Panc1 (cell line): Measurements from ENCODE around the gene PDPN.

Experiments
- POLR2AphosphoS5 ChIP-seq: IDR thresholded peaks from 2 replicates; pipeline ENCODE4 v1.6.1; 2012; ENCODE audit warnings: mild to moderate bottlenecking, low read depth, low read length, moderate library complexity
- SIN3A ChIP-seq: IDR thresholded peaks from 2 replicates; pipeline ENCODE4 v1.6.1; 2012; ENCODE audit warnings: low read depth, mild to moderate bottlenecking, low read length, moderate library complexity, borderline replicate concordance; ENCODE audit not compliant: insufficient read depth
- TCF7L2 ChIP-seq: IDR thresholded peaks from 2 replicates; pipeline ENCODE4 v1.6.1; 2011; ENCODE audit warnings: mild to moderate bottlenecking, low read depth, low read length, inconsistent platforms
- TF ChIP-seq, protein P1 (sequence below): fragments of 450-650 bp; IDR thresholded peaks from 2 replicates; pipeline ENCODE4 v1.5.1; 2017; ENCODE audit warnings: mild to moderate bottlenecking
- TF ChIP-seq, protein P2 (sequence below), 2 experiments: IDR thresholded peaks; 2 replicates each; pipeline ENCODE4 v1.6.1; 2011 to 2012; ENCODE audit warnings: low read depth in 2 of 2, control low read depth in 1 of 2, low read length in 1 of 2, mild to moderate bottlenecking in 1 of 2, moderate library complexity in 1 of 2; ENCODE audit not compliant: insufficient read depth in 1 of 2

DNA sequence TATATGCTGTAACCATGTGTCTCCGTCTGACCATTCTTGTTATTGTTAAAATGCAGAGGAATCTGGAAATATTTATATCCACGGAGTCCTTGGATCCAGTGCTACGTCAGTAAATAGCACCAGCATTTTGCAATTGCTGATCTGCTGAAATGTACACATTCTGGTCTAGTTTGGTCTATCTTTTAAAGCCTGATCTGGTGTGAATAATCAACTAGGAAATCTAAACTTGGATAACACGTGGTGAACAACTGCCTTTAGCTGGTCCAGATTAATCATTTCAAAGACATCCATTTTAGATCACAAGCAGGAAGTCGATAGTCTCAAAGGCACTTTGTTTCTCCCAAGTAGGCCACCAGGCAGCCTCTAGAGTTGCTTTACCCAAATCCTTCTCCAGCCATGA lies 32.6 kb downstream of the PDPN start:
- TF ChIP-seq, protein P1, sequence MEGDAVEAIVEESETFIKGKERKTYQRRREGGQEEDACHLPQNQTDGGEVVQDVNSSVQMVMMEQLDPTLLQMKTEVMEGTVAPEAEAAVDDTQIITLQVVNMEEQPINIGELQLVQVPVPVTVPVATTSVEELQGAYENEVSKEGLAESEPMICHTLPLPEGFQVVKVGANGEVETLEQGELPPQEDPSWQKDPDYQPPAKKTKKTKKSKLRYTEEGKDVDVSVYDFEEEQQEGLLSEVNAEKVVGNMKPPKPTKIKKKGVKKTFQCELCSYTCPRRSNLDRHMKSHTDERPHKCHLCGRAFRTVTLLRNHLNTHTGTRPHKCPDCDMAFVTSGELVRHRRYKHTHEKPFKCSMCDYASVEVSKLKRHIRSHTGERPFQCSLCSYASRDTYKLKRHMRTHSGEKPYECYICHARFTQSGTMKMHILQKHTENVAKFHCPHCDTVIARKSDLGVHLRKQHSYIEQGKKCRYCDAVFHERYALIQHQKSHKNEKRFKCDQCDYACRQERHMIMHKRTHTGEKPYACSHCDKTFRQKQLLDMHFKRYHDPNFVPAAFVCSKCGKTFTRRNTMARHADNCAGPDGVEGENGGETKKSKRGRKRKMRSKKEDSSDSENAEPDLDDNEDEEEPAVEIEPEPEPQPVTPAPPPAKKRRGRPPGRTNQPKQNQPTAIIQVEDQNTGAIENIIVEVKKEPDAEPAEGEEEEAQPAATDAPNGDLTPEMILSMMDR: no peak
- TF ChIP-seq, protein P2, sequence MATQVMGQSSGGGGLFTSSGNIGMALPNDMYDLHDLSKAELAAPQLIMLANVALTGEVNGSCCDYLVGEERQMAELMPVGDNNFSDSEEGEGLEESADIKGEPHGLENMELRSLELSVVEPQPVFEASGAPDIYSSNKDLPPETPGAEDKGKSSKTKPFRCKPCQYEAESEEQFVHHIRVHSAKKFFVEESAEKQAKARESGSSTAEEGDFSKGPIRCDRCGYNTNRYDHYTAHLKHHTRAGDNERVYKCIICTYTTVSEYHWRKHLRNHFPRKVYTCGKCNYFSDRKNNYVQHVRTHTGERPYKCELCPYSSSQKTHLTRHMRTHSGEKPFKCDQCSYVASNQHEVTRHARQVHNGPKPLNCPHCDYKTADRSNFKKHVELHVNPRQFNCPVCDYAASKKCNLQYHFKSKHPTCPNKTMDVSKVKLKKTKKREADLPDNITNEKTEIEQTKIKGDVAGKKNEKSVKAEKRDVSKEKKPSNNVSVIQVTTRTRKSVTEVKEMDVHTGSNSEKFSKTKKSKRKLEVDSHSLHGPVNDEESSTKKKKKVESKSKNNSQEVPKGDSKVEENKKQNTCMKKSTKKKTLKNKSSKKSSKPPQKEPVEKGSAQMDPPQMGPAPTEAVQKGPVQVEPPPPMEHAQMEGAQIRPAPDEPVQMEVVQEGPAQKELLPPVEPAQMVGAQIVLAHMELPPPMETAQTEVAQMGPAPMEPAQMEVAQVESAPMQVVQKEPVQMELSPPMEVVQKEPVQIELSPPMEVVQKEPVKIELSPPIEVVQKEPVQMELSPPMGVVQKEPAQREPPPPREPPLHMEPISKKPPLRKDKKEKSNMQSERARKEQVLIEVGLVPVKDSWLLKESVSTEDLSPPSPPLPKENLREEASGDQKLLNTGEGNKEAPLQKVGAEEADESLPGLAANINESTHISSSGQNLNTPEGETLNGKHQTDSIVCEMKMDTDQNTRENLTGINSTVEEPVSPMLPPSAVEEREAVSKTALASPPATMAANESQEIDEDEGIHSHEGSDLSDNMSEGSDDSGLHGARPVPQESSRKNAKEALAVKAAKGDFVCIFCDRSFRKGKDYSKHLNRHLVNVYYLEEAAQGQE (IDR thresholded peaks at IDR 0.05; ENCODE audit: insufficient read depth in 1 of 2, low read depth in 2 of 2, low read length in 1 of 2): no peak
- TF ChIP-seq TCF7L2 (no peak), SIN3A (no peak), POLR2AphosphoS5 (no peak)
